GM12874 (cell line): Measurements from ENCODE around the gene DLK1.

Source experiments
- TF ChIP-seq, protein P1 (sequence below): IDR thresholded peaks from 2 replicates; pipeline ENCODE4 v1.5.1; 2011; ENCODE audit warnings: low read depth, mild to moderate bottlenecking, control low read depth, low read length, moderate library complexity; ENCODE audit not compliant: insufficient read depth

DLK1 gene

DNA sequence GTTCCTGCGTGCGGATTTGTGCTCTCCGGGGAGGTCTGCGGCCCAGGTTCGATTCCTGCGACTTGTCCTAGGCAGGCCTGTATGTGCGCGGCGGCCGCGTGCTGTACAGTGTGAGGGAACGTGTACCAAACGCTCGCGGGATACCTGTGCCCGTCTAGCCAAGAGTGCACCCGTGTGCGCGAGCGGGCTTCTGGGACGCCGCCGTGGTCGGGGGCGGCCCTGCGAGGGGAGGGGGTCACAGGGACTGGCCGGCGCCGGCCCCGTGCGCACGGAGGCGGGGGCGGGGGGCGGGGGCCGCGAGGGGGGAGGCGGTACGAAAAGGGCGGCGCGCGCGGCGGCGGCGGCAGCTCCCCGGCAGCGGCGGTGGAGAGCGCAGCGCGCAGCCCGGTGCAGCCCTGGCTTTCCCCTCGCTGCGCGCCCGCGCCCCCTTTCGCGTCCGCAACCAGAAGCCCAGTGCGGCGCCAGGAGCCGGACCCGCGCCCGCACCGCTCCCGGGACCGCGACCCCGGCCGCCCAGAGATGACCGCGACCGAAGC lies at the start of gene DLK1:
TSS of gene DLK1 (plus strand) at position 343 of the 536 bp plus-strand sequence. CDS start at position 520, 177 bp downstream.
- TF ChIP-seq, protein P1, sequence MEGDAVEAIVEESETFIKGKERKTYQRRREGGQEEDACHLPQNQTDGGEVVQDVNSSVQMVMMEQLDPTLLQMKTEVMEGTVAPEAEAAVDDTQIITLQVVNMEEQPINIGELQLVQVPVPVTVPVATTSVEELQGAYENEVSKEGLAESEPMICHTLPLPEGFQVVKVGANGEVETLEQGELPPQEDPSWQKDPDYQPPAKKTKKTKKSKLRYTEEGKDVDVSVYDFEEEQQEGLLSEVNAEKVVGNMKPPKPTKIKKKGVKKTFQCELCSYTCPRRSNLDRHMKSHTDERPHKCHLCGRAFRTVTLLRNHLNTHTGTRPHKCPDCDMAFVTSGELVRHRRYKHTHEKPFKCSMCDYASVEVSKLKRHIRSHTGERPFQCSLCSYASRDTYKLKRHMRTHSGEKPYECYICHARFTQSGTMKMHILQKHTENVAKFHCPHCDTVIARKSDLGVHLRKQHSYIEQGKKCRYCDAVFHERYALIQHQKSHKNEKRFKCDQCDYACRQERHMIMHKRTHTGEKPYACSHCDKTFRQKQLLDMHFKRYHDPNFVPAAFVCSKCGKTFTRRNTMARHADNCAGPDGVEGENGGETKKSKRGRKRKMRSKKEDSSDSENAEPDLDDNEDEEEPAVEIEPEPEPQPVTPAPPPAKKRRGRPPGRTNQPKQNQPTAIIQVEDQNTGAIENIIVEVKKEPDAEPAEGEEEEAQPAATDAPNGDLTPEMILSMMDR: no peak

DNA sequence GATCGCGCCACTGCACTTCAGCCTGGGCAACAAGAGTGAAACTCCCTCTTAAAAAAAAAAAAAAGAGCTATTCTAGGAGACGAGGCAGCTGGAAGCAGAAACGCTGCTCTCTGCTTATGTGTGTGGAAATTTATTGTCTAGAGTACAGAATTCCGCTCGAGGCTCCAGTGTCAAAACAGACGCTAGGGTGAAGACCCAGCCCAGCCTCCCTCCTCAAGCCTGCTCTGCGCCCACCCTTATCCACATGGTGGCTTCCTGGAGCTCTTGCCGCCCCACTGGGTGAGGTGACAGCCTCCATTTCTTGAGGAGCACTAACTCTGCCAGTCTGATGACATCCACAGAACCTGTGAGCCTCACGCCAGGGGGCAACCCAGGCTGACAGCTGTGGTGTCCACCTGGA lies 49.5 kb upstream of the DLK1 start:
- TF ChIP-seq, protein P1: no peak

DNA sequence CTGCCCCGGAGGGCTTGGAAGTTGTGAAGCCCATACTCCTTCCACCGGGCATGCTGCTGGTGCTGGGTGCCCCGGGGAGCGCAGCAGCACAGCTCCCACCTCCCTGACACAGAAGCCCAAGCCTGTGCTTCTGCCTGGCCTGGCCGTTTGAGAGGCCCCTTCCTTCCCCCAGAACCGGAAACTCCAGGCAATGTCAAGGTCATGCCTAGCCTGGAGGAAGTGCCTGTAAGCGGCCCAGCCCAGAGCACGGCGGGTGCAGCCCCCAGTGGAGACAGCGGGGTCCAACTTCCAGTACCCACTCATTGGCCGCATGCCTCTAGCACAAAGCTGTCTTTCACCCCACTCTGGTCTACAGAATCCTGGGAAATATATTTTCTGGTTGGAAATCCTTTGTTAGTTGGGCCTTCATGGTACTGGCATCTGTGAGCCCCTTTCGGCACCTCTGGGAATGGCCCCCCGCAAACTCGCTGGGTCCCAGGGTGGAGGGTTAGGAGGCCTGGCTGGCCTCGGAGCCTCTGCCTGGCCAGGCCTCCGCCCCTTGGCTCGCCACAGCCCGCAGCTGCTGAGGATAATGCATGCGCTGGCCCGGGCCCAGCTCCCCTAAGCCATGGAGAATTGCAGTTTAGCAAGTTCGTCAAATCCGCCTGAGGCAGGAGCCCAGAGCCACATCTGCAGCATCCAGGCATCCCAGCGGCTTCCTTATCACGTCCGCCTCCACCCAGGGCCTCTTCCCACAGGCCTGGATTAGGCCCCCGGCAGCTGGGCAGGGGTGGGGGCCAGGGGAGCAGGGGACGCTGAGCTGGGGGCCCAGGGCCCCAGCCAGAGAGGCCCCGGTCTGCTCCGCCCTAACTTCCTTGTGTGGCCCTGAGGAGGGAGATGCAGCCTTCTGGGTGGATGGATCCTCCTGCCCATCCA lies 48.9 kb upstream of the DLK1 start:
- TF ChIP-seq, protein P1: no peak

DNA sequence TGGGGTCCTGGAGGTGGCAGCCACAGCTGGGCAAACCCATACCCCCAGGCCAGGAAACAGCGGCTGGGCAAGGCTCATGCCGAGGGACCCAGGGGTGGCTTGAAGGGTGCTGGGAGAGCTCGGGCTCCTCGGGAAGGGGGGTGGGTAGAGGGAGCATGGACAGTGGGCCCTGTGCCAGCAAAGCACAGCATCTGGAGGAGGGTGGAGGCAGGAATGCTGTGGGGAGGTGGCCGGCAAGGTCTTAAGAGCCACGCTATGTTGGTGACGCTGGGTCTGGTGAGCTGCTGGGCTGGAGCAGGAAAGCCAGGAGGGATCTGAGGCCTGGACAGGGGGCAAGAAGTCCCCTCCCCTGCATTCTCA lies 48.2 kb upstream of the DLK1 start:
- TF ChIP-seq, protein P1: no peak

DNA sequence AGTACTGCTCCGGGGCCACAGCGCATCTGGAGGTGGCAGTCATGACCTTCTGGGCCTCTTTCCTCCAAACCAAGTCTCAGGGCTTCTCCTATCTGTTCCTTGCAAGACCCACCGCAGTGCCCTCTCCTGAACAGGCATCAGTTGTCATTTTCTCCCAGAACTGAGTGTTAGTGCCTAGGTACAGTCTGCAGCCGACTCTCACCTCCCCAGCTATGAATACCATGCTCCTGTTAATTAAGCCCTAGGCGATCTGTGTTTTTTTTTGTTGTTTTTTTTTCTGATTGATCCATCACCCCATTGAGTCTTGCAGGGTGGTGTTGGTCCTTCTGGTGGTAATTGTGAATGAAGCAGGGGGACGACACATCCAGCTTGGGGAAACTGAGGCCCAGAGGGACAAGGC lies 47.5 kb upstream of the DLK1 start:
- TF ChIP-seq, protein P1: no peak

DNA sequence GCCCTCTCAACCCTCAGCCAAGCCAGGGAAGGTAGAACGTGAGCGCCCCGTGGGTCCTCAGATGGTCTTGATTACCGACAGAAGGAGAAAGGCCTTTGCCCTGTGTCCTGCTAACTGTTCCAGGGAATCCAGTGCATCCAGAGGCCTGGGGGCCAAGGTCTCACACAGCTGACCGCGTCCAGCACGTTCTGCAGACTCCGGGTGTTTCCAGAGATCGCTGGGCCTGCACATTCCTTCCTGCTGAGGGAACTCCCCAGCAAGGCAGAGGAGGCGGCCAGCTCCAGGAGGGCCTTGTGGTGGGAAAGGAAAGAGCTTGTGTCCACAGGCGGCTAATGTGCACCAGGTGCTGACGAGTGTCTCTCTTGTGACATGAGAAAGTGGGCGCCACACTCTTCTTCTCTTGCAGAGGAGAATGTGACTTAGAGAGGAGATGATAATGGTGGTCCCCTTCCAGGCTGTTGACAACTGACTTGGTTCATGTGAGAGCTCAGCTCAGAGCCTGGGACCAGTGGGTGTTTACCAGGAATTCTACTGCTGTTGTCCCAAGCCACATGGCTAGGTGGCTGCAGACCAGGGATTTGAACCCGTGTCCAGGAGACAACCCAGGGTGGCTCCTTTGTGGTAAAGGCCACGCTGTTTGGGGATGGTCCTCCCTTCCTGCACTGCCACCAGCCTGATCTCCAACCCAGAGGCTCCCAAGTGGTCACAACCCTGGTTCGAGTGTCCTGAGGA lies 46.8 kb upstream of the DLK1 start:
- TF ChIP-seq, protein P1: no peak

DNA sequence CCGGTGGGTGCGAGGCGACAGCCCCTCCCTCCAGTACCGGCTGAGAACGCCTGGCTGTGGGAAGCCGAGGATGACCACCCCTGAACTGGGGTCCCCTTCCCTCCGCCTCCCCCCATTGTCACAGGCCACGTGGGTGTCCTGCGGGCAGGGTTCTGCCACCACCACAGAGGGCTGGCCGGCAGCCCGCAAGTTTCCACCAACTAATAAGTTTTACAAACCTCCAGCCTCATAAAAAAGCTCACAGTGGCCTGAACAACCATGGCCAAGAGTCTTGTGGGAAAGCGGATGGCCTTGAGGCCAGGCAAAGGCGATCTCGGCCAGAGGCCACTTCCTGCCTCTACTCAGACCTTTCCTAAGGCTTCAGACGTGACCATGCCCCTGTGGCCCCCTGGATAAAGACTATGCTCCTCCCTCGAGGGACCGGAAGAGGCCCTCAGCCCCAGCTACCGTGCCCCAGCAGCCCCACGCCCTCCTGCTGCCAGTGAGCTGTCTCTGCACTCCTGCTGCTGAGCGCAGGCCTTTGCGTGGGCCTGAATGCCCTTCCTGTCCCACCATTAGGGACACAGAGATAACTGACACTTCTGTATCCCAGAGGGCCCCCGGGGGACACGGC lies 46.1 kb upstream of the DLK1 start:
- TF ChIP-seq, protein P1: no peak
